GM12873 (cell line): ENCODE results near the gene GCDH.

Experiments used
- CTCF ChIP-seq: IDR thresholded peaks from 2 replicates; pipeline ENCODE4 v1.5.1; 2012; ENCODE audit warnings: low read depth, mild to moderate bottlenecking, moderate library complexity, low read length, control low read depth; ENCODE audit not compliant: insufficient read depth; ENCODE audit errors: missing control alignments

Gene GCDH

DNA sequence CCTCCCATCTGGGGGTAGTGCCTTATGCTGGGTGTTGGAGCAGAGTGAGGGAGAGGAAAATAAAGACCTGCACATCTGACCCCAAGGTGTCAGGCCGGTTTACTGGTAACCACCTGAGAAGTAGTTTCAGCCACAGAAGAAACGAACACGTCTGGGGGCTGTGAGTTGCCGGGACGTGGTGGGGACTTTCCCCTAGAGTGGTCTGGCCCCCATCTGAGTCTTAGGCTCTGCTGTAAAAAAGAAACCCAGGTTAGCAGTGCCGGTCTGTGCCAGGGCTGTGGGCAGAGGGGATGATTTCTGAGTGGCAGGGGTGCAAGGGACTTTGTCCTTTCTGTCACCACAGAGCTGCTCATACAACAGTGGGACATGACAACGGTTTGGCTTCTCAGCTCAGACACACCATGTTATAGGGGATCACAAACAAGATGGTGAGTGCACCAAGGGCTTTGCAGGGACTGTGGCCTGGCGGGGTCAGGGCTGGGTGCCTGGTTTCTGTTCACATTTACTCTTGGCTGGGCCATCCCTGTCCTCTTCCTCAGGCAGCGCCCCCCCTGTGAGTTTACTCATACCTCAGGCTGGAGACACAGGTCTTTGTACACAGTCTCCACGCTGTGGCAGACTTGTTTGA, 9.0 kb downstream of the GCDH start:
- peak; percentile 6 for TF ChIP-seq CTCF

GRCh38 chr19:12907166-12907565, 16.2 kb downstream of the GCDH start:
- TF ChIP-seq CTCF, result no peak

DNA sequence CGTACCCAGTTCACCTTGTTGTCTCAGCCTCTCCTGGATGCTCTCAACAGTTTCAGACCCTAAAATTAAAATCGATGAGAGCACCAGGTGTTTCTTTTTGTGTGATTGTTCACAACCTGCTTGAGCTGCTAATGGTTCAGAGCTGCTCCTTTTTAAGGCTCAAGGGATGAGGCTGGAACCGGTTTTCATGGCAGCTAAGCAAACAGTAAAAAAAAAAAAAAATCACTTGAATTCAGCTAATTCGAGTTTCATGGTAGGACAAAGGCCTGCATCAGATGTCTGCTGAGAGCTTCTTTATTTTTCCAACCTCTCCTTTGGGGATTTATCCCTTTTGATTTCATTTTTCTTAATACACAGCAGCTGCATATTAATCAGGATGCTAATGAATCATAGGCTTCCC, 21.6 kb downstream of the GCDH start:
- no peak for TF ChIP-seq CTCF

- TF ChIP-seq CTCF, result no peak
Measured at GRCh38 chr19:12913011-12913561, 22.1 kb downstream of the GCDH start.

DNA sequence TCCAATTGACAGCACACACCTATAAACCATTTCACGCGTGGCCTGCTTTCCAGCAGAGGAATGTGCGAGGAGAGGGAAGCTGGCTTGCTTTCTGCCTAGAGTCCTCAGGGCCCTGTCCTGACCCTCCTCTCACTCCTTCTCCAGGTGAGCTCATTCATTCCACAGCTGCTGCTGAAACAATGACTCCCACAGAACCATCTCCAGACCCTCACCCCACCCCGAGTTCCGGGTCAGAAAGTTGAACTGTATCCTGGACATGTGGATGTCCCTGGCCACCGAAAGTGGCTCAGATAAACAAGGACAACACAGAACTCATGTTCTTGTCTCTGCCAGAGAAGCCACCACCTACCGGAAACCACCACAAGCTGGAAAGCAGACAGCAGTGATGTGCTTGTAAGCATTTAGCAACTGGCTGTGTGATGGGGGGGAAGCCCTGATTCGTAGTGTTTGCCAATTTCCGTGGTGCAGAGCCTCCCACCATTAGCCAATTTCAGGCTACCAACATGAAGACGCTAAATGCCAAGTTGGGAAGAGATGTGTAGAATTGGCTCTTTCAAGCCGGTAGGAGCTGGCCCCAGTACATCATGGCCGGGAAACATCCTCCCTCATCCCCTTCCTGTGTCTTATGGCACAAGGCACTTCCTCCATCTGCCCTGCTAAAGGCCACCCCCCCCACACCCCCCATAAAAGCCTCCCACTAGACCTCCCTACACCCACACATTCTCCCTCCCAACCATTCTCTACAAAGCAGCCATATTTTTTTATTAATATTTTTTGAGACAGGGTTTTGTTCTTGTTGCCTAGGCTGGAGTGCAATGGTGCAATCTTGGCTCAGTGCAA, 23.1 kb downstream of the GCDH start:
- no peak for TF ChIP-seq CTCF

GRCh38 chr19:12918253-12918652, 27.3 kb downstream of the GCDH start:
- TF ChIP-seq CTCF, result no peak

DNA sequence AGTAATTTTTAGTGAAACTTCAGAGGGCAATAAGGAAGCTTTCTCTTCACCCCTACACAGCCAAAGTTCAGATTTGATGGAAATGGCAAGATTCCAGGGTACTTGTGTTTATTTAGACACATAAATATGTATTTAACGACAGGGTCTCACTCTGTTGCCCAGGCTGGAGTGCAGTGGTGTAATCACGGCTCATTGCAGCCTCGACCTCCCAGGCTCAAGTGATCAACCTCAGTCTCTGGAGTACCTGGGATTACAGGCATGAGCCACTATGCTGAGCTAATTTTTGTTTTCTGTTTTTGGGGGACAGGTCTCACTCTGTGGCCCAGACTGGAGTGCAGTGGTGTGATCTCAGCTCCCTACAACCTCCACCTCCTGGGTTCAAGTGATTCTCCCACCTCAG, 30.1 kb downstream of the GCDH start:
- TF ChIP-seq CTCF, result no peak
